Mesenchymal stem cell (in vitro differentiated cells and primary cell): ENCODE data around the gene TRPV3.

Experiments used
- DNase-seq: peaks from one replicate; pipeline ENCODE4 v3.0.0-alpha.2; 2013
- H2AFZ ChIP-seq: one replicate; pipeline ENCODE4 v1.6.1; 2013; ENCODE audit warnings: low read depth, mild to moderate bottlenecking, control low read depth, inconsistent platforms, low read length, moderate library complexity
- H2AK5ac ChIP-seq: 2 replicates; pipeline ENCODE4 v1.6.1; 2013; ENCODE audit warnings: low read length, moderate library complexity, mild to moderate bottlenecking, inconsistent platforms; ENCODE audit not compliant: severe bottlenecking
- H2BK120ac ChIP-seq: one replicate; pipeline ENCODE4 v1.6.1; 2013; ENCODE audit warnings: low read depth, mild to moderate bottlenecking, inconsistent platforms, low read length, moderate library complexity
- H2BK12ac ChIP-seq, 2 experiments: one replicate each; pipeline ENCODE4 v1.6.1; 2013; ENCODE audit warnings: inconsistent platforms in 2 of 2, low read length in 2 of 2, mild to moderate bottlenecking in 2 of 2, moderate library complexity in 2 of 2, control low read depth in 1 of 2
- H2BK15ac ChIP-seq: one replicate; pipeline ENCODE4 v1.6.1; 2013; ENCODE audit warnings: mild to moderate bottlenecking, low read depth, inconsistent platforms; ENCODE audit not compliant: poor library complexity, severe bottlenecking
- H2BK5ac ChIP-seq: 2 replicates; pipeline ENCODE4 v1.6.1; 2013; ENCODE audit warnings: low read depth, mild to moderate bottlenecking, low read length, control low read depth, inconsistent platforms; ENCODE audit not compliant: poor library complexity, severe bottlenecking
- H3K14ac ChIP-seq, 2 experiments: one replicate each; pipeline ENCODE4 v1.6.1; 2013; ENCODE audit warnings: inconsistent platforms in 2 of 2, low read length in 2 of 2, control low read depth in 1 of 2, mild to moderate bottlenecking in 1 of 2, moderate library complexity in 1 of 2
- H3K18ac ChIP-seq, 2 experiments: one replicate each; pipeline ENCODE4 v1.6.1; 2013; ENCODE audit warnings: inconsistent platforms in 2 of 2, low read length in 2 of 2, control low read depth in 1 of 2, low read depth in 1 of 2, mild to moderate bottlenecking in 1 of 2
- H3K23ac ChIP-seq, 2 experiments: one replicate each; pipeline ENCODE4 v1.6.1; 2013; ENCODE audit warnings: inconsistent platforms in 2 of 2, low read length in 2 of 2, mild to moderate bottlenecking in 2 of 2, moderate library complexity in 2 of 2, control low read depth in 1 of 2
- H3K27ac ChIP-seq: 2 replicates; pipeline ENCODE4 v1.5.1; 2013; ENCODE audit warnings: mild to moderate bottlenecking, moderate library complexity, low read length, control low read depth, inconsistent platforms; ENCODE audit not compliant: poor library complexity, severe bottlenecking
- H3K27me3 ChIP-seq, 2 experiments: 2 replicates each; pipeline versions ENCODE4 v1.6.1 to v1.7.0; 2013; ENCODE audit warnings: low read length in 2 of 2, mild to moderate bottlenecking in 2 of 2, moderate library complexity in 2 of 2, control low read depth in 1 of 2, inconsistent platforms in 1 of 2; ENCODE audit not compliant: control insufficient read depth in 1 of 2, insufficient read depth in 1 of 2
- H3K36me3 ChIP-seq, 2 experiments: 2 replicates each; pipeline versions ENCODE4 v1.6.1 to v1.7.0; 2013; ENCODE audit warnings: low read length in 2 of 2, control low read depth in 1 of 2, inconsistent platforms in 1 of 2, low read depth in 1 of 2, mild to moderate bottlenecking in 1 of 2; ENCODE audit not compliant: insufficient read depth in 2 of 2, control insufficient read depth in 1 of 2
- H3K4ac ChIP-seq, 2 experiments: one replicate each; pipeline ENCODE4 v1.6.1; 2013; ENCODE audit warnings: inconsistent platforms in 2 of 2, low read length in 2 of 2, mild to moderate bottlenecking in 2 of 2, moderate library complexity in 2 of 2, control low read depth in 1 of 2, low read depth in 1 of 2
- H3K4me1 ChIP-seq: 2 replicates; pipeline ENCODE4 v1.6.1; 2013; ENCODE audit warnings: low read depth, low read length, control low read depth; ENCODE audit not compliant: control insufficient read depth, insufficient read depth
- H3K4me2 ChIP-seq: 2 replicates; pipeline ENCODE4 v1.6.1; 2013; ENCODE audit warnings: low read length, mild to moderate bottlenecking, inconsistent platforms; ENCODE audit not compliant: poor library complexity, severe bottlenecking
- H3K4me3 ChIP-seq, 2 experiments: 2 replicates each; pipeline versions ENCODE4 v1.5.1 to v1.7.0; 2013; ENCODE audit warnings: low read length in 2 of 2, mild to moderate bottlenecking in 2 of 2, control low read depth in 1 of 2, low read depth in 1 of 2; ENCODE audit not compliant: insufficient read depth in 1 of 2
- H3K79me1 ChIP-seq: replicated peaks from 2 replicates; pipeline ENCODE4 v1.6.1; 2013; ENCODE audit warnings: mild to moderate bottlenecking, control low read depth, low read length, inconsistent platforms; ENCODE audit not compliant: poor library complexity, severe bottlenecking
- H3K9ac ChIP-seq: 2 replicates; pipeline ENCODE4 v1.7.0; 2013; ENCODE audit warnings: mild to moderate bottlenecking, low read length, moderate library complexity
- H3K9me3 ChIP-seq: 2 replicates; pipeline ENCODE4 v1.7.0; 2013; ENCODE audit warnings: mild to moderate bottlenecking, low read length; ENCODE audit not compliant: control insufficient read depth
- H4K8ac ChIP-seq: one replicate; pipeline ENCODE4 v1.6.1; 2013; ENCODE audit warnings: inconsistent platforms, mild to moderate bottlenecking, low read length, moderate library complexity
- H4K91ac ChIP-seq: one replicate; pipeline ENCODE4 v1.6.1; 2013; ENCODE audit warnings: mild to moderate bottlenecking, low read length, inconsistent platforms
- WGBS: methylation state at CpG from one replicate; pipeline ENCODE4 v1.1.7; 2013; ENCODE audit warnings: mixed read lengths; 5-methylcytosine and 5-hydroxymethylcytosine counted together

TRPV3 gene

GRCh38 chr17:3505008-3505407 is 52.6 kb downstream of the TRPV3 start:
- Histone ChIP-seq H2AFZ (no peak overlapping the region), H3K4me3 (no peak overlapping the region), H2AK5ac (no peak overlapping the region), H3K27ac (no peak overlapping the region), H3K23ac (no peak overlapping the region), H2BK15ac (no peak overlapping the region), H2BK12ac (no peak overlapping the region), H2BK5ac (no peak overlapping the region), H3K79me1 (no peaks in the 10 kb centered on the region), H4K91ac (no peak overlapping the region), H3K36me3 (peaks cover 0 to 1% of the 10 kb centered on the region in 2 experiments), H3K4me1 (no peaks in the 10 kb centered on the region), H3K4ac (no peak overlapping the region), H3K4me2 (no peak overlapping the region), H3K18ac (no peak overlapping the region), H3K27me3 (no peaks in the 10 kb centered on the region), H4K8ac (no peak overlapping the region), H2BK120ac (no peak overlapping the region), H3K9me3 (peaks cover 10% of the 10 kb centered on the region), H3K14ac (no peak overlapping the region), H3K9ac (no peak overlapping the region)
- WGBS: 96% methylated on average over 7 of the region's 7 CpGs
- no peak for DNase-seq

- H3K9me3 ChIP-seq: peaks cover 11% of the 10 kb centered on the region
- no peak overlapping the region for H3K4me2 ChIP-seq
- H3K36me3 ChIP-seq: no peaks in the 10 kb centered on the region
- H4K8ac ChIP-seq: no peak overlapping the region
- H3K79me1 ChIP-seq: no peaks in the 10 kb centered on the region
- H3K9ac ChIP-seq: no peak overlapping the region
- H2BK120ac ChIP-seq: no peak overlapping the region
- no peak for DNase-seq
- no peak overlapping the region for H2BK5ac ChIP-seq
- H3K4me1 ChIP-seq: no peaks in the 10 kb centered on the region
- no peaks in the 10 kb centered on the region for H3K27me3 ChIP-seq
- no peak overlapping the region for H3K18ac ChIP-seq
- no CpG with 5 or more reads among the region's 1 CpG for WGBS
- no peak overlapping the region for H3K27ac ChIP-seq
- H2AK5ac ChIP-seq: no peak overlapping the region
- no peak overlapping the region for H3K23ac ChIP-seq
- no peak overlapping the region for H3K4me3 ChIP-seq
- H2AFZ ChIP-seq: no peak overlapping the region
- no peak overlapping the region for H3K14ac ChIP-seq
- no peak overlapping the region for H4K91ac ChIP-seq
- no peak overlapping the region for H3K4ac ChIP-seq
- no peak overlapping the region for H2BK15ac ChIP-seq
- no peak overlapping the region for H2BK12ac ChIP-seq
Observed at GRCh38 chr17:3503285-3503684, 54.3 kb downstream of the TRPV3 start.

GRCh38 chr17:3502466-3502865 is 55.1 kb downstream of the TRPV3 start:
- H3K9ac ChIP-seq: no peak overlapping the region

GRCh38 chr17:3501344-3501743 is 56.3 kb downstream of the TRPV3 start:
- Histone ChIP-seq H4K8ac (no peak overlapping the region), H3K36me3 (no peaks in the 10 kb centered on the region), H4K91ac (no peak overlapping the region), H3K18ac (no peak overlapping the region), H2AFZ (no peak overlapping the region), H3K9me3 (peaks cover 11% of the 10 kb centered on the region), H2BK15ac (no peak overlapping the region), H3K4ac (no peak overlapping the region), H3K14ac (no peak overlapping the region), H2AK5ac (no peak overlapping the region), H3K23ac (no peak overlapping the region), H3K4me2 (no peak overlapping the region), H3K27ac (no peak overlapping the region), H2BK5ac (no peak overlapping the region), H3K79me1 (no peaks in the 10 kb centered on the region), H3K9ac (no peak overlapping the region), H2BK12ac (no peak overlapping the region), H3K4me1 (no peaks in the 10 kb centered on the region), H2BK120ac (no peak overlapping the region), H3K4me3 (no peak overlapping the region), H3K27me3 (no peaks in the 10 kb centered on the region)
- DNase-seq: no peak
- 69% methylated on average over 5 of the region's 5 CpGs for WGBS

More at GRCh38 chr17:3502466-3502865, 55.1 kb downstream of the TRPV3 start:
- H2BK12ac ChIP-seq: no peak overlapping the region
- no peak overlapping the region for H3K27ac ChIP-seq
- H4K91ac ChIP-seq: no peak overlapping the region
- H3K4me3 ChIP-seq: no peak overlapping the region
- H3K14ac ChIP-seq: no peak overlapping the region
- no peak overlapping the region for H4K8ac ChIP-seq
- no peaks in the 10 kb centered on the region for H3K79me1 ChIP-seq
- no peak overlapping the region for H2BK120ac ChIP-seq
- H3K18ac ChIP-seq: no peak overlapping the region
- H3K4me1 ChIP-seq: no peaks in the 10 kb centered on the region
- no peak overlapping the region for H3K23ac ChIP-seq
- no peaks in the 10 kb centered on the region for H3K36me3 ChIP-seq
- no peaks in the 10 kb centered on the region for H3K27me3 ChIP-seq
- peaks cover 11% of the 10 kb centered on the region for H3K9me3 ChIP-seq
- WGBS: 93% methylated on average over 4 of the region's 5 CpGs
- no peak overlapping the region for H2BK15ac ChIP-seq
- H3K4me2 ChIP-seq: no peak overlapping the region
- no peak for DNase-seq
- no peak overlapping the region for H3K4ac ChIP-seq
- H2AK5ac ChIP-seq: no peak overlapping the region
- H2AFZ ChIP-seq: no peak overlapping the region
- no peak overlapping the region for H2BK5ac ChIP-seq
